ENCODE data around the gene THAP3.

THAP3 gene

GRCh38 chr1:6587261-6588005, 37.2 kb upstream of the THAP3 start:
- TF ChIP-seq CTCF (IDR thresholded peaks at IDR 0.05; ENCODE audit: low read length) (no peak), EZH2 (IDR thresholded peaks at IDR 0.05; ENCODE audit: borderline replicate concordance, low read length) (no peak)
- Histone ChIP-seq H3K79me2 (ENCODE audit: insufficient read depth, low read length) (no peaks in the 10 kb centered on the region; the same call in 1 of the 2 replicates), H3K4me2 (ENCODE audit: low read length) (peak overlapping the region; percentile 45), H3K4me3 (ENCODE audit: low read depth, low read length, poor library complexity, severe bottlenecking) (peak overlapping the region; percentile 10), H3K4me1 (ENCODE audit: insufficient read depth, low read length, severe bottlenecking) (peaks cover 71% of the 10 kb centered on the region), H3K27me3 (ENCODE audit: insufficient read depth, low read length) (no peaks in the 10 kb centered on the region), H3K9me2 (ENCODE audit: low read depth, low read length) (no peaks in the 10 kb centered on the region), H2AFZ (ENCODE audit: low read length) (no peak overlapping the region), H3F3A (ENCODE audit: insufficient read depth, low read length) (no peaks in the 10 kb centered on the region), H4K20me1 (ENCODE audit: insufficient read depth, low read length) (no peaks in the 10 kb centered on the region), H3K27ac (ENCODE audit: low read depth, low read length, poor library complexity, severe bottlenecking) (peak overlapping the region; percentile 98), H3K9me3 (ENCODE audit: low read length) (no peaks in the 10 kb centered on the region), H3K9ac (ENCODE audit: low read length) (peak overlapping the region; percentile 52; the same call in 1 of the 2 replicates), H3K36me3 (ENCODE audit: insufficient read depth, low read length) (peaks cover 70% of the 10 kb centered on the region; the same call in 1 of the 2 replicates)

DNA sequence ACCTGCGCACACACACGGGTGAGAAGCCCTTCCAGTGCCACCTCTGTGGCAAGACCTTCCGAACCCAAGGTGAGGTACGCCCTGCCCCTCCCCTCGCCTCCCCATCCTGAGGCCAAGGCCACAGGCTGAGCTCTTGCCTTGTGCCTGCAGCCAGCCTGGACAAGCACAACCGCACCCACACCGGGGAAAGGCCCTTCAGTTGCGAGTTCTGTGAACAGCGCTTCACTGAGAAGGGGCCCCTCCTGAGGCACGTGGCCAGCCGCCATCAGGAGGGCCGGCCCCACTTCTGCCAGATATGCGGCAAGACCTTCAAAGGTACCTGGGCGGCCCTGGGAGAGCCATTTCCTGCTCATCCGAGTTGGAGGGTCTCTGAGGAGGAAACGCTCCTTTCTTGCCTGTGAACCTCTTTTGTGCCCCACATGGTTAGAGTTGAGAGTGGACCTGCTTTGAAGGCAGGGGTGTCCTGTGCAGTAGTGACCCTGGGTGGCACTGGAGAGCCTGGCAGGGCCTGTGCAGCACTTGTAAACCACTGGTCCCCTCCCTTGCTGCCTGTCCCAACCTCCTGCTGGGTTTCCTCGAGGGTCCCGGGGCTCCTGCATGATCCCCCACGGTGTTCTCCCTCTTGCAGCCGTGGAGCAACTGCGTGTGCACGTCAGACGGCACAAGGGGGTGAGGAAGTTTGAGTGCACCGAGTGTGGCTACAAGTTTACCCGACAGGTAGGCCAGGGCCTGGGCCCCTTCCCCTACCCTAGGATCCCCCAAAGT, 36.4 kb upstream of the THAP3 start:
- Histone ChIP-seq H3K4me1 (ENCODE audit: insufficient read depth, low read length, severe bottlenecking) (peaks cover 64% of the 10 kb centered on the region), H2AFZ (ENCODE audit: low read length) (no peak overlapping the region), H3K9me3 (ENCODE audit: low read length) (no peaks in the 10 kb centered on the region), H3K4me2 (ENCODE audit: low read length) (peak overlapping the region; percentile 45), H3K27ac (ENCODE audit: low read depth, low read length, poor library complexity, severe bottlenecking) (peak overlapping the region; percentile 98), H3K36me3 (ENCODE audit: insufficient read depth, low read length) (peaks cover 76% of the 10 kb centered on the region), H3K9me2 (ENCODE audit: low read depth, low read length) (no peaks in the 10 kb centered on the region), H3F3A (ENCODE audit: insufficient read depth, low read length) (no peaks in the 10 kb centered on the region), H3K4me3 (ENCODE audit: low read depth, low read length, poor library complexity, severe bottlenecking) (peak overlapping the region; percentile 10), H4K20me1 (ENCODE audit: insufficient read depth, low read length) (no peaks in the 10 kb centered on the region), H3K27me3 (ENCODE audit: insufficient read depth, low read length) (no peaks in the 10 kb centered on the region), H3K79me2 (ENCODE audit: insufficient read depth, low read length) (no peaks in the 10 kb centered on the region; the same call in 1 of the 2 replicates), H3K9ac (ENCODE audit: low read length) (peak overlapping the region; percentile 52; the same call in 1 of the 2 replicates)
- TF ChIP-seq EZH2 (IDR thresholded peaks at IDR 0.05; ENCODE audit: borderline replicate concordance, low read length), result no peak
- TF ChIP-seq CTCF (IDR thresholded peaks at IDR 0.05; ENCODE audit: low read length), result no peak

GRCh38 chr1:6588893-6589520, 35.7 kb upstream of the THAP3 start:
- Histone ChIP-seq H3K9me2 (ENCODE audit: low read depth, low read length) (no peaks in the 10 kb centered on the region), H3K4me1 (ENCODE audit: insufficient read depth, low read length, severe bottlenecking) (peaks cover 62% of the 10 kb centered on the region), H3K36me3 (ENCODE audit: insufficient read depth, low read length) (peaks cover 83% of the 10 kb centered on the region), H3K27me3 (ENCODE audit: insufficient read depth, low read length) (no peaks in the 10 kb centered on the region), H3K4me2 (ENCODE audit: low read length) (no peak overlapping the region), H3K27ac (ENCODE audit: low read depth, low read length, poor library complexity, severe bottlenecking) (peak overlapping the region; percentile 98), H3K4me3 (ENCODE audit: low read depth, low read length, poor library complexity, severe bottlenecking) (no peak overlapping the region), H3K9ac (ENCODE audit: low read length) (no peak overlapping the region; the same call in 1 of the 2 replicates), H3K9me3 (ENCODE audit: low read length) (no peaks in the 10 kb centered on the region), H3F3A (ENCODE audit: insufficient read depth, low read length) (no peaks in the 10 kb centered on the region), H4K20me1 (ENCODE audit: insufficient read depth, low read length) (no peaks in the 10 kb centered on the region), H3K79me2 (ENCODE audit: insufficient read depth, low read length) (no peaks in the 10 kb centered on the region; the same call in 1 of the 2 replicates), H2AFZ (ENCODE audit: low read length) (no peak overlapping the region)
- TF ChIP-seq EZH2 (IDR thresholded peaks at IDR 0.05; ENCODE audit: borderline replicate concordance, low read length) (no peak), CTCF (IDR thresholded peaks at IDR 0.05; ENCODE audit: low read length) (no peak)
